SK-N-SH (cell line): ENCODE results near the gene SPRED1.

Experiments used
- CTCF ChIP-seq: fragments of 200-600 bp; sonication (generic); IDR thresholded peaks from 2 replicates; pipeline ENCODE4 v1.6.1; 2017; ENCODE audit warnings: antibody characterized with exemption, mild to moderate bottlenecking, moderate library complexity
- EP300 ChIP-seq, 2 experiments: IDR thresholded peaks; 2 replicates each; pipeline versions ENCODE4 v1.4.0 to v1.6.1; 2012; ENCODE audit warnings: borderline replicate concordance in 1 of 2, low read depth in 1 of 2, low read length in 1 of 2
- EZH2phosphoT487 ChIP-seq: fragments of 200-600 bp; sonication (generic); IDR thresholded peaks from 2 replicates; pipeline ENCODE4 v1.6.1; 2017; ENCODE audit warnings: low read depth, mixed run types, mild to moderate bottlenecking, antibody characterized with exemption, moderate library complexity, borderline replicate concordance
- FOSL2 ChIP-seq: IDR thresholded peaks from 2 replicates; pipeline ENCODE4 v1.4.0; 2012; ENCODE audit warnings: low read depth, mild to moderate bottlenecking, moderate library complexity, borderline replicate concordance
- MAX ChIP-seq: IDR thresholded peaks from 2 replicates; pipeline ENCODE4 v1.4.0; 2012; ENCODE audit warnings: low read depth
- POLR2AphosphoS5 ChIP-seq: IDR thresholded peaks from 2 replicates; pipeline ENCODE4 v1.6.1; 2012; ENCODE audit warnings: low read depth, low read length
- SIN3A ChIP-seq: IDR thresholded peaks from 2 replicates; pipeline ENCODE4 v1.6.1; 2012; ENCODE audit warnings: low read depth, mild to moderate bottlenecking, low read length, moderate library complexity, borderline replicate concordance
- SMC3 ChIP-seq: IDR thresholded peaks from 2 replicates; pipeline ENCODE4 v1.6.1; 2012; ENCODE audit warnings: low read depth, low read length, improper control_type of control experiment
- TAF1 ChIP-seq: IDR thresholded peaks from 2 replicates; pipeline ENCODE4 v1.6.1; 2012; ENCODE audit warnings: low read depth, mild to moderate bottlenecking, low read length, moderate library complexity, borderline replicate concordance
- TEAD4 ChIP-seq: IDR thresholded peaks from 2 replicates; pipeline ENCODE4 v1.4.0; 2012; ENCODE audit warnings: mild to moderate bottlenecking, borderline replicate concordance; ENCODE audit not compliant: insufficient read depth

DNA sequence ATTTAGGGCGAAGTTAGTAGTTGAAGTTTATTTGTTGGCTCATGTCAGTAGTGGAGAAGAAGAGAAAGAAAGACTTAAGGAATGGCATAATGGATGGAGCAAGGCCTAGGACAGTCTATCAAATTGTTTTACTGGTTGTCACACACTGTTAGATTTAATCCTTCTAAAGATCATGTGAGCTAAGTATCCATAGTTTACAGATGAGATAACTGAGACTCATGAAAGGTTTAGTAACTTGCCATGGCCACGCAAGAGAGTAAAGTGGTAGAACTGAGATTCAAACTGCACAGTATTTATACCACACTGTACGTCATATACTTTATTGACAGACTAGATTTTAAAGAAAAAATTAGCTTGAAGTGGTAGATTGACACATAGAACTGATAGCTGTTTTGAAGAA is 11.4 kb downstream of the SPRED1 start:
- no peak for TF ChIP-seq CTCF
- TF ChIP-seq SIN3A: no peak
- no peak for TF ChIP-seq EP300 (IDR thresholded peaks at IDR 0.05; ENCODE audit: borderline replicate concordance in 1 of 2, low read depth in 1 of 2, low read length in 1 of 2)
- TF ChIP-seq EZH2phosphoT487: no peak
- TF ChIP-seq TAF1: no peak
- TF ChIP-seq MAX: no peak
- TF ChIP-seq POLR2AphosphoS5: no peak
- no peak for TF ChIP-seq FOSL2
- no peak for TF ChIP-seq SMC3
- no peak for TF ChIP-seq TEAD4
